H9 (cell line): ENCODE results near the gene LRRC7. TPM values are rescaled to one million over a fixed set of nuclear protein-coding genes. Genes with fewer than 3 reads are reported as not detected.

Source experiments
- DNase-seq: peaks from one replicate; pipeline ENCODE4 v3.0.0-alpha.2; 2017
- H2AFZ ChIP-seq: one replicate; pipeline ENCODE4 v1.6.1; 2013; ENCODE audit warnings: mild to moderate bottlenecking, low read length, control low read depth, moderate library complexity
- H2AK5ac ChIP-seq: 2 replicates; pipeline ENCODE4 v1.6.1; 2013; ENCODE audit warnings: low read length, control low read depth, mixed read lengths; ENCODE audit not compliant: insufficient read length
- H2BK120ac ChIP-seq: one replicate; pipeline ENCODE4 v1.6.1; 2013; ENCODE audit warnings: low read depth, mild to moderate bottlenecking, low read length, control low read depth, inconsistent platforms; ENCODE audit not compliant: poor library complexity, severe bottlenecking
- H2BK12ac ChIP-seq: 2 replicates; pipeline ENCODE4 v1.6.1; 2013; ENCODE audit warnings: low read length, control low read depth, mixed read lengths, low read depth; ENCODE audit not compliant: insufficient read length
- H2BK15ac ChIP-seq: 2 replicates; pipeline ENCODE4 v1.6.1; 2013; ENCODE audit warnings: low read depth, low read length, control low read depth
- H2BK20ac ChIP-seq: one replicate; pipeline ENCODE4 v1.6.1; 2013; ENCODE audit warnings: low read depth, mild to moderate bottlenecking, low read length, control low read depth, inconsistent platforms; ENCODE audit not compliant: poor library complexity, severe bottlenecking
- H2BK5ac ChIP-seq: 2 replicates; pipeline ENCODE4 v1.6.1; 2013; ENCODE audit warnings: low read length, control low read depth, mixed read lengths; ENCODE audit not compliant: insufficient read length
- H3K14ac ChIP-seq: 2 replicates; pipeline ENCODE4 v1.6.1; 2013; ENCODE audit warnings: low read length, control low read depth; ENCODE audit not compliant: insufficient read depth
- H3K18ac ChIP-seq: 2 replicates; pipeline ENCODE4 v1.6.1; 2013; ENCODE audit warnings: low read depth, mild to moderate bottlenecking, mixed read lengths, low read length, control low read depth; ENCODE audit not compliant: insufficient read length
- H3K23ac ChIP-seq: 2 replicates; pipeline ENCODE4 v1.6.1; 2013; ENCODE audit warnings: low read length, control low read depth, mixed read lengths, low read depth; ENCODE audit not compliant: insufficient read length
- H3K23me2 ChIP-seq: 2 replicates; pipeline ENCODE4 v1.6.1; 2013; ENCODE audit warnings: low read depth, mild to moderate bottlenecking, mixed read lengths, low read length, control low read depth; ENCODE audit not compliant: insufficient read length, poor library complexity, severe bottlenecking
- H3K27ac ChIP-seq: 2 replicates; pipeline ENCODE4 v1.5.1; 2013; ENCODE audit warnings: low read length, control low read depth, mixed read lengths, low read depth; ENCODE audit not compliant: insufficient read length
- H3K27me3 ChIP-seq: 2 replicates; pipeline ENCODE4 v1.6.1; 2013; ENCODE audit warnings: low read length, control low read depth, inconsistent platforms; ENCODE audit not compliant: insufficient read depth
- H3K4ac ChIP-seq: 2 replicates; pipeline ENCODE4 v1.6.1; 2013; ENCODE audit warnings: low read depth, mild to moderate bottlenecking, control low read depth, inconsistent platforms, low read length, moderate library complexity
- H3K4me1 ChIP-seq: 2 replicates; pipeline ENCODE4 v1.6.1; 2013; ENCODE audit warnings: low read length, control low read depth, inconsistent platforms; ENCODE audit not compliant: insufficient read depth
- H3K4me2 ChIP-seq: 2 replicates; pipeline ENCODE4 v1.6.1; 2013; ENCODE audit warnings: low read length, control low read depth, mixed read lengths; ENCODE audit not compliant: insufficient read length, insufficient read depth
- H3K56ac ChIP-seq: 2 replicates; pipeline ENCODE4 v1.6.1; 2013; ENCODE audit warnings: low read depth, mild to moderate bottlenecking, mixed read lengths, low read length, control low read depth; ENCODE audit not compliant: insufficient read length
- H3K79me1 ChIP-seq: 2 replicates; pipeline ENCODE4 v1.6.1; 2013; ENCODE audit warnings: low read depth, mild to moderate bottlenecking, moderate library complexity, low read length, control low read depth, inconsistent platforms; ENCODE audit not compliant: insufficient read depth, poor library complexity, severe bottlenecking
- H3K79me2 ChIP-seq: 2 replicates; pipeline ENCODE4 v1.6.1; 2013; ENCODE audit warnings: low read length, control low read depth, inconsistent platforms; ENCODE audit not compliant: insufficient read depth
- H3K9ac ChIP-seq: 2 replicates; pipeline ENCODE4 v1.6.1; 2013; ENCODE audit warnings: low read length, control low read depth, mixed read lengths; ENCODE audit not compliant: insufficient read length; ENCODE audit errors: extremely low read depth
- H3K9me3 ChIP-seq: one replicate; pipeline ENCODE4 v1.6.1; 2013; ENCODE audit warnings: low read depth, low read length, inconsistent platforms; ENCODE audit not compliant: control insufficient read depth
- H3T11ph ChIP-seq: one replicate; pipeline ENCODE4 v1.6.1; 2013; ENCODE audit warnings: mild to moderate bottlenecking, low read length, control low read depth, inconsistent platforms
- H4K20me1 ChIP-seq: one replicate; pipeline ENCODE4 v1.6.1; 2013; ENCODE audit not compliant: control insufficient read depth, insufficient read length, insufficient read depth
- H4K5ac ChIP-seq: 2 replicates; pipeline ENCODE4 v1.6.1; 2013; ENCODE audit warnings: low read depth, mild to moderate bottlenecking, mixed read lengths, low read length, control low read depth; ENCODE audit not compliant: insufficient read length
- H4K8ac ChIP-seq: replicated peaks from 2 replicates; pipeline ENCODE4 v1.6.1; 2013; ENCODE audit warnings: low read length, control low read depth, mixed read lengths, low read depth; ENCODE audit not compliant: insufficient read length
- H4K91ac ChIP-seq: 2 replicates; pipeline ENCODE4 v1.6.1; 2013; ENCODE audit warnings: low read depth, mild to moderate bottlenecking, moderate library complexity, mixed read lengths, low read length, control low read depth; ENCODE audit not compliant: insufficient read length
- H3K27ac Mint-ChIP-seq, 3 experiments: 2 replicates in 2 of 3; 3 replicates in 1 of 3; pipeline ENCODE4 v1.8.0; 2020 to 2021; ENCODE audit warnings: mixed read lengths in 3 of 3, mild to moderate bottlenecking in 1 of 3, moderate library complexity in 1 of 3
- H3K27me3 Mint-ChIP-seq: 2 replicates; pipeline ENCODE4 v1.8.0; 2021; ENCODE audit warnings: low read depth, mild to moderate bottlenecking, moderate library complexity, mixed read lengths
- H3K36me3 Mint-ChIP-seq, 3 experiments: 2 replicates in 2 of 3; 3 replicates in 1 of 3; pipeline ENCODE4 v1.8.0; 2020 to 2021; ENCODE audit warnings: low read depth in 3 of 3, mixed read lengths in 3 of 3; ENCODE audit not compliant: insufficient read depth in 1 of 3
- H3K4me1 Mint-ChIP-seq, 2 experiments: 2 replicates each; pipeline ENCODE4 v1.8.0; 2020; ENCODE audit warnings: mixed read lengths in 2 of 2
- H3K4me3 Mint-ChIP-seq, 2 experiments: 2 replicates in 1 of 2; 3 replicates in 1 of 2; pipeline ENCODE4 v1.8.0; 2020 to 2021; ENCODE audit warnings: mild to moderate bottlenecking in 2 of 2, mixed read lengths in 2 of 2, moderate library complexity in 1 of 2
- H3K9me3 Mint-ChIP-seq, 2 experiments: 2 replicates in 1 of 2; 3 replicates in 1 of 2; pipeline ENCODE4 v1.8.0; 2020; ENCODE audit warnings: mild to moderate bottlenecking in 2 of 2, mixed read lengths in 2 of 2, moderate library complexity in 1 of 2
- WGBS: extraction: QIAGEN DNeasy Blood & Tissue Kit; methylation state at CpG from one replicate; pipeline ENCODE4 v1.1.7; 2013; ENCODE audit warnings: missing lambda C conversion rate, low lambda C conversion rate, mixed read lengths; ENCODE audit not compliant: insufficient read length; ENCODE audit errors: extremely low coverage; 5-methylcytosine and 5-hydroxymethylcytosine counted together
- total RNA-seq: library from RNA; stranded (reverse); gene quantifications from 2 replicates; pipeline ENCODE4 v1.2.1, GENCODE V29; 2021
- TF ChIP-seq, protein P1 (sequence below): fragments of 200-600 bp; sonication (generic); conservative IDR thresholded peaks from 3 replicates; pipeline ENCODE4 v1.8.0; 2021; ENCODE audit warnings: antibody characterized with exemption, mild to moderate bottlenecking

LRRC7 gene
- total RNA-seq, 1 experiment from 2014 or later, result not detected

DNA sequence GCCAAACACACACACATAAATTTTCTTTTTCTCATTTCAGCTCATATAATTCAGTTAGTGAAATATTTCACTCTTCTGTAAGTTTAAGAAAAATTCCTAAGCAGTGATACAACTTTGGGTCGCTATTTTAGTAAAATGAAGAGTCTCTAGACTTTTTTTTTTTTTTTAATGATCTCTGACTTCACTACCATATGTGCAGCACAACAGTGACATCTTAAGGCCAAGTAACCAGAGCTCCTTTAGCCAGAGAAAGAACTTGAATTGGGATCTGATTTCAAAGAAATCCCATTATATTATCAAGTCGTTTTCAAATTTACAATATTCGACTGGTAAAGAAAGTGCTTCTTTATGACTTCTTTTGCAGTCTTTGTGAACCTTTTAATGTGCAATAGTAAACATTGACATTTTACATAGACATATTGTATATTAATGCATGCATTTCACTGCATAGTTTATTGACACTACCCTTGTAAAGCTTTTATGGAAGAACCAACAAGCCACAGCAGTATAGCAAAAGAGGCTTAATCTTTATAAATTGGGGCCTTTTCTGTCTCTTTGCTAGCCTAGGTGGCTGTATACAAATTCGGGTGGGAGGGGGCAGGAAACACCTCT is 575.4 kb downstream of the LRRC7 start:
- H3K14ac ChIP-seq, result no peak overlapping the region
- no peak overlapping the region for H3K18ac ChIP-seq
- no peak overlapping the region for H3K9ac ChIP-seq
- H2BK12ac ChIP-seq, result no peak overlapping the region
- H3T11ph ChIP-seq, result no peak overlapping the region
- no peak overlapping the region for H3K4me3 Mint-ChIP-seq
- no peaks in the 10 kb centered on the region for H3K9me3 Mint-ChIP-seq
- no peaks in the 10 kb centered on the region for H3K79me1 ChIP-seq
- no peak overlapping the region for H2BK20ac ChIP-seq
- H4K91ac ChIP-seq, result no peak overlapping the region
- no peaks in the 10 kb centered on the region; the same call in 1 of the 2 replicates for H3K4me1 ChIP-seq
- H3K27me3 Mint-ChIP-seq, result no peaks in the 10 kb centered on the region
- H3K56ac ChIP-seq, result no peak overlapping the region
- H3K27me3 ChIP-seq, result no peaks in the 10 kb centered on the region
- H4K8ac ChIP-seq, result no peak overlapping the region
- no peak overlapping the region for H3K27ac ChIP-seq
- peaks cover 0 to 4% (median 0%) of the 10 kb centered on the region in 3 experiments; a peak in 2 of 7 replicates for H3K36me3 Mint-ChIP-seq
- no CpG with 5 or more reads among the region's 4 CpGs for whole genome bisulfite sequencing
- H3K79me2 ChIP-seq, result no peaks in the 10 kb centered on the region
- no peak overlapping the region for H3K4me2 ChIP-seq
- H3K23me2 ChIP-seq, result no peaks in the 10 kb centered on the region
- no peak overlapping the region for H3K27ac Mint-ChIP-seq
- TF ChIP-seq, protein P1, sequence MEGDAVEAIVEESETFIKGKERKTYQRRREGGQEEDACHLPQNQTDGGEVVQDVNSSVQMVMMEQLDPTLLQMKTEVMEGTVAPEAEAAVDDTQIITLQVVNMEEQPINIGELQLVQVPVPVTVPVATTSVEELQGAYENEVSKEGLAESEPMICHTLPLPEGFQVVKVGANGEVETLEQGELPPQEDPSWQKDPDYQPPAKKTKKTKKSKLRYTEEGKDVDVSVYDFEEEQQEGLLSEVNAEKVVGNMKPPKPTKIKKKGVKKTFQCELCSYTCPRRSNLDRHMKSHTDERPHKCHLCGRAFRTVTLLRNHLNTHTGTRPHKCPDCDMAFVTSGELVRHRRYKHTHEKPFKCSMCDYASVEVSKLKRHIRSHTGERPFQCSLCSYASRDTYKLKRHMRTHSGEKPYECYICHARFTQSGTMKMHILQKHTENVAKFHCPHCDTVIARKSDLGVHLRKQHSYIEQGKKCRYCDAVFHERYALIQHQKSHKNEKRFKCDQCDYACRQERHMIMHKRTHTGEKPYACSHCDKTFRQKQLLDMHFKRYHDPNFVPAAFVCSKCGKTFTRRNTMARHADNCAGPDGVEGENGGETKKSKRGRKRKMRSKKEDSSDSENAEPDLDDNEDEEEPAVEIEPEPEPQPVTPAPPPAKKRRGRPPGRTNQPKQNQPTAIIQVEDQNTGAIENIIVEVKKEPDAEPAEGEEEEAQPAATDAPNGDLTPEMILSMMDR, result peak; percentile 24; the same call in 1 of the 3 replicates
- H3K9me3 ChIP-seq, result no peaks in the 10 kb centered on the region
- H2BK120ac ChIP-seq, result no peak overlapping the region
- H4K5ac ChIP-seq, result no peak overlapping the region
- H2BK15ac ChIP-seq, result no peak overlapping the region
- H2BK5ac ChIP-seq, result no peak overlapping the region
- no peak overlapping the region for H2AFZ ChIP-seq
- H4K20me1 ChIP-seq, result no peaks in the 10 kb centered on the region
- no peak overlapping the region for H3K4ac ChIP-seq
- no peak for DNase-seq
- H3K4me1 Mint-ChIP-seq, result peaks cover 20 to 23% of the 10 kb centered on the region in 2 experiments
- H3K23ac ChIP-seq, result no peak overlapping the region
- H2AK5ac ChIP-seq, result no peak overlapping the region
